Vagina (tissue), 2 donors: ENCODE data around the gene DUSP3. TPM values are rescaled to one million over a fixed set of nuclear protein-coding genes. Genes with fewer than 3 reads are reported as not detected.

Source experiments
- DNase-seq, 2 donors: peaks; one replicate each; pipeline ENCODE4 v3.0.0-alpha.2; 2017; ENCODE audit errors: extremely low spot score in 2 of 2
- H3K27ac ChIP-seq: fragments of 200-600 bp; sonication (generic); one replicate; pipeline ENCODE4 v1.5.1; 2019
- H3K27me3 ChIP-seq: fragments of 200-600 bp; sonication (generic); one replicate; pipeline ENCODE4 v1.5.1; 2019
- H3K36me3 ChIP-seq, 2 donors: fragments of 200-600 bp; sonication (generic); one replicate each; pipeline ENCODE4 v1.5.1; 2017 to 2019
- H3K4me1 ChIP-seq: fragments of 200-600 bp; sonication (generic); one replicate; pipeline ENCODE4 v1.5.1; 2019
- H3K4me3 ChIP-seq, 2 donors: fragments of 200-600 bp; sonication (generic); 1 replicate in 1 of 2; 2 replicates in 1 of 2; pipeline ENCODE4 v1.5.1; 2016 to 2019
- H3K9me3 ChIP-seq: fragments of 200-600 bp; sonication (generic); one replicate; pipeline ENCODE4 v1.5.1; 2019
- CTCF ChIP-seq, 3 experiments: fragments of 450-650 bp in 2 of 3; fragments of 200-600 bp in 1 of 3; sonication (generic) in 1 of 3; IDR thresholded peaks; one replicate each; pipeline ENCODE4 v1.5.1; 2017 to 2019; ENCODE audit warnings: antibody characterized with exemption in 3 of 3, mild to moderate bottlenecking in 2 of 3, moderate library complexity in 2 of 3
- POLR2A ChIP-seq, 2 donors: fragments of 450-650 bp; IDR thresholded peaks; one replicate each; pipeline ENCODE4 v1.6.1; 2017; ENCODE audit warnings: antibody characterized with exemption in 2 of 2, mild to moderate bottlenecking in 2 of 2, moderate library complexity in 2 of 2
- POLR2AphosphoS5 ChIP-seq, 2 donors: sonication (generic); formaldehyde crosslinking; IDR thresholded peaks; one replicate each; pipeline ENCODE4 v1.9.0; 2017; ENCODE audit warnings: antibody characterized with exemption in 2 of 2, mild to moderate bottlenecking in 2 of 2, low read depth in 1 of 2; ENCODE audit not compliant: insufficient read depth in 1 of 2
- intact Hi-C: fragments of 100-400 bp; cut with DNase I; formaldehyde crosslinking; loops from one replicate; pipeline ENCODE4 v1.15.1; 2023
- total RNA-seq: library from RNA; depleted of rRNA; stranded (reverse); fragments of >200 nt; gene quantifications from one replicate; pipeline ENCODE4 v1.2.3, GENCODE V29; 2016

The DUSP3 gene
- total RNA-seq, 1 donor from 2014 or later = 43.5 TPM

GRCh38 chr17:43816336-43817320 lies 37.9 kb upstream of the DUSP3 start:
- Histone ChIP-seq H3K27me3 (no peaks in the 10 kb centered on the region), H3K27ac (no peak overlapping the region), H3K4me1 (no peaks in the 10 kb centered on the region), H3K9me3 (no peaks in the 10 kb centered on the region), H3K4me3 (no peak overlapping the region), H3K36me3 (peaks cover 0 to 23% of the 10 kb centered on the region in 2 donors)
- intact Hi-C loops = no loop called here
- no peak for TF ChIP-seq CTCF (IDR thresholded peaks at IDR 0.05)
- no peak for TF ChIP-seq POLR2AphosphoS5 (IDR thresholded peaks at IDR 0.05; ENCODE audit: insufficient read depth in 1 of 2, low read depth in 1 of 2)
- TF ChIP-seq POLR2A (IDR thresholded peaks at IDR 0.05) = no peak
- DNase-seq = no peak

- Histone ChIP-seq H3K9me3 (no peaks in the 10 kb centered on the region), H3K4me3 (no peak overlapping the region), H3K27me3 (no peaks in the 10 kb centered on the region), H3K36me3 (peaks cover 0 to 30% of the 10 kb centered on the region in 2 donors), H3K27ac (no peak overlapping the region), H3K4me1 (no peaks in the 10 kb centered on the region)
- TF ChIP-seq POLR2A (IDR thresholded peaks at IDR 0.05) = no peak
- TF ChIP-seq POLR2AphosphoS5 (IDR thresholded peaks at IDR 0.05; ENCODE audit: insufficient read depth in 1 of 2, low read depth in 1 of 2) = no peak
- no peak for TF ChIP-seq CTCF (IDR thresholded peaks at IDR 0.05)
- DNase-seq = no peak
- intact Hi-C loops = no loop called here
Observed at GRCh38 chr17:43814714-43815113, 35.9 kb upstream of the DUSP3 start.

GRCh38 chr17:43814026-43814425 lies 35.2 kb upstream of the DUSP3 start:
- intact Hi-C loops = no loop called here
- peak in 1 of 2 donors; percentile 60 for DNase-seq
- Histone ChIP-seq H3K4me1 (no peaks in the 10 kb centered on the region), H3K9me3 (no peaks in the 10 kb centered on the region), H3K36me3 (peaks cover 0 to 30% of the 10 kb centered on the region in 2 donors), H3K27me3 (no peaks in the 10 kb centered on the region), H3K4me3 (no peak overlapping the region), H3K27ac (no peak overlapping the region)
- TF ChIP-seq POLR2AphosphoS5 (IDR thresholded peaks at IDR 0.05; ENCODE audit: insufficient read depth in 1 of 2, low read depth in 1 of 2) (no peak), CTCF (IDR thresholded peaks at IDR 0.05) (no peak), POLR2A (IDR thresholded peaks at IDR 0.05) (no peak)

GRCh38 chr17:43813386-43813785 lies 34.6 kb upstream of the DUSP3 start:
- peak in 1 of 2 donors; percentile 16 for DNase-seq
- H3K36me3 ChIP-seq = peaks cover 0 to 30% of the 10 kb centered on the region in 2 donors
- H3K4me3 ChIP-seq = no peak overlapping the region
- intact Hi-C loops = no loop called here
- TF ChIP-seq CTCF (IDR thresholded peaks at IDR 0.05) = no peak
- TF ChIP-seq POLR2AphosphoS5 (IDR thresholded peaks at IDR 0.05; ENCODE audit: insufficient read depth in 1 of 2, low read depth in 1 of 2) = no peak
- no peak for TF ChIP-seq POLR2A (IDR thresholded peaks at IDR 0.05)
- H3K4me1 ChIP-seq = no peaks in the 10 kb centered on the region
- no peaks in the 10 kb centered on the region for H3K27me3 ChIP-seq
- H3K9me3 ChIP-seq = no peaks in the 10 kb centered on the region
- H3K27ac ChIP-seq = no peak overlapping the region
